ENCODE results near the gene MZB1.
"Not testable (repeated sequence)": the region's sequence is repeated elsewhere in the genome, so short reads cannot be mapped to it uniquely, and the experiment has no call there.

DNA sequence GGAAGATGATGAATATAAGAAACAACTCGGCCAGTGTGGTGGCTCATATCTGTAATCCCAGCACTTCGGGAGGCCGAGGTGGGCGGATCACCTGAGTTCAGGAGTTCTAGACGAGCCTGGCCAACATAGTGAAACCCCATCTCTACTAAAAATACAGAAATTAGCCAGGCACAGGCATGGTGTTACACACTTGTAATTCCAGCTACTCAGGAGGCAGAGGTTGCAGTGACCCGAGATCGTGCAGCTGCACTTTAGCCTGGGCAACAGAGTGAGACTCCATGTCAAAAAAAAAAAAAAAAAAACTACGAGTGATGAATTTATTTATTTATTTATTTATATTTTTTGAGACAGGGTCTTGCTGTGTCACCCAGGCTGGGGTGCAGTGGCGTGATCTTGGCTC is 41.9 kb downstream of the MZB1 start:
- TF ChIP-seq, protein P1, sequence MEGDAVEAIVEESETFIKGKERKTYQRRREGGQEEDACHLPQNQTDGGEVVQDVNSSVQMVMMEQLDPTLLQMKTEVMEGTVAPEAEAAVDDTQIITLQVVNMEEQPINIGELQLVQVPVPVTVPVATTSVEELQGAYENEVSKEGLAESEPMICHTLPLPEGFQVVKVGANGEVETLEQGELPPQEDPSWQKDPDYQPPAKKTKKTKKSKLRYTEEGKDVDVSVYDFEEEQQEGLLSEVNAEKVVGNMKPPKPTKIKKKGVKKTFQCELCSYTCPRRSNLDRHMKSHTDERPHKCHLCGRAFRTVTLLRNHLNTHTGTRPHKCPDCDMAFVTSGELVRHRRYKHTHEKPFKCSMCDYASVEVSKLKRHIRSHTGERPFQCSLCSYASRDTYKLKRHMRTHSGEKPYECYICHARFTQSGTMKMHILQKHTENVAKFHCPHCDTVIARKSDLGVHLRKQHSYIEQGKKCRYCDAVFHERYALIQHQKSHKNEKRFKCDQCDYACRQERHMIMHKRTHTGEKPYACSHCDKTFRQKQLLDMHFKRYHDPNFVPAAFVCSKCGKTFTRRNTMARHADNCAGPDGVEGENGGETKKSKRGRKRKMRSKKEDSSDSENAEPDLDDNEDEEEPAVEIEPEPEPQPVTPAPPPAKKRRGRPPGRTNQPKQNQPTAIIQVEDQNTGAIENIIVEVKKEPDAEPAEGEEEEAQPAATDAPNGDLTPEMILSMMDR (IDR thresholded peaks at IDR 0.05; ENCODE audit: low read depth, low read length, missing input control) = not testable (repeated sequence)
- not testable (repeated sequence) for TF ChIP-seq YY1 (IDR thresholded peaks at IDR 0.05); RAD21 (IDR thresholded peaks at IDR 0.05); EGR1 (IDR thresholded peaks at IDR 0.05; ENCODE audit: low read depth in 2 of 2); JUND (IDR thresholded peaks at IDR 0.05); GABPA (IDR thresholded peaks at IDR 0.05 in 1 of 2, conservative IDR thresholded peaks at IDR 0.05 in 1 of 2); SP1 (IDR thresholded peaks at IDR 0.05)
- TF ChIP-seq, protein P2, sequence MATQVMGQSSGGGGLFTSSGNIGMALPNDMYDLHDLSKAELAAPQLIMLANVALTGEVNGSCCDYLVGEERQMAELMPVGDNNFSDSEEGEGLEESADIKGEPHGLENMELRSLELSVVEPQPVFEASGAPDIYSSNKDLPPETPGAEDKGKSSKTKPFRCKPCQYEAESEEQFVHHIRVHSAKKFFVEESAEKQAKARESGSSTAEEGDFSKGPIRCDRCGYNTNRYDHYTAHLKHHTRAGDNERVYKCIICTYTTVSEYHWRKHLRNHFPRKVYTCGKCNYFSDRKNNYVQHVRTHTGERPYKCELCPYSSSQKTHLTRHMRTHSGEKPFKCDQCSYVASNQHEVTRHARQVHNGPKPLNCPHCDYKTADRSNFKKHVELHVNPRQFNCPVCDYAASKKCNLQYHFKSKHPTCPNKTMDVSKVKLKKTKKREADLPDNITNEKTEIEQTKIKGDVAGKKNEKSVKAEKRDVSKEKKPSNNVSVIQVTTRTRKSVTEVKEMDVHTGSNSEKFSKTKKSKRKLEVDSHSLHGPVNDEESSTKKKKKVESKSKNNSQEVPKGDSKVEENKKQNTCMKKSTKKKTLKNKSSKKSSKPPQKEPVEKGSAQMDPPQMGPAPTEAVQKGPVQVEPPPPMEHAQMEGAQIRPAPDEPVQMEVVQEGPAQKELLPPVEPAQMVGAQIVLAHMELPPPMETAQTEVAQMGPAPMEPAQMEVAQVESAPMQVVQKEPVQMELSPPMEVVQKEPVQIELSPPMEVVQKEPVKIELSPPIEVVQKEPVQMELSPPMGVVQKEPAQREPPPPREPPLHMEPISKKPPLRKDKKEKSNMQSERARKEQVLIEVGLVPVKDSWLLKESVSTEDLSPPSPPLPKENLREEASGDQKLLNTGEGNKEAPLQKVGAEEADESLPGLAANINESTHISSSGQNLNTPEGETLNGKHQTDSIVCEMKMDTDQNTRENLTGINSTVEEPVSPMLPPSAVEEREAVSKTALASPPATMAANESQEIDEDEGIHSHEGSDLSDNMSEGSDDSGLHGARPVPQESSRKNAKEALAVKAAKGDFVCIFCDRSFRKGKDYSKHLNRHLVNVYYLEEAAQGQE (IDR thresholded peaks at IDR 0.05) = not testable (repeated sequence)
